ENCODE measurements around the gene MMP25. TPM values are rescaled to one million over a fixed set of nuclear protein-coding genes. Genes with fewer than 3 reads are reported as not detected.

Gene MMP25
- total and polyA plus RNA-seq, 8 donors = 0.28 to 1.6 (median 1.0) TPM

DNA sequence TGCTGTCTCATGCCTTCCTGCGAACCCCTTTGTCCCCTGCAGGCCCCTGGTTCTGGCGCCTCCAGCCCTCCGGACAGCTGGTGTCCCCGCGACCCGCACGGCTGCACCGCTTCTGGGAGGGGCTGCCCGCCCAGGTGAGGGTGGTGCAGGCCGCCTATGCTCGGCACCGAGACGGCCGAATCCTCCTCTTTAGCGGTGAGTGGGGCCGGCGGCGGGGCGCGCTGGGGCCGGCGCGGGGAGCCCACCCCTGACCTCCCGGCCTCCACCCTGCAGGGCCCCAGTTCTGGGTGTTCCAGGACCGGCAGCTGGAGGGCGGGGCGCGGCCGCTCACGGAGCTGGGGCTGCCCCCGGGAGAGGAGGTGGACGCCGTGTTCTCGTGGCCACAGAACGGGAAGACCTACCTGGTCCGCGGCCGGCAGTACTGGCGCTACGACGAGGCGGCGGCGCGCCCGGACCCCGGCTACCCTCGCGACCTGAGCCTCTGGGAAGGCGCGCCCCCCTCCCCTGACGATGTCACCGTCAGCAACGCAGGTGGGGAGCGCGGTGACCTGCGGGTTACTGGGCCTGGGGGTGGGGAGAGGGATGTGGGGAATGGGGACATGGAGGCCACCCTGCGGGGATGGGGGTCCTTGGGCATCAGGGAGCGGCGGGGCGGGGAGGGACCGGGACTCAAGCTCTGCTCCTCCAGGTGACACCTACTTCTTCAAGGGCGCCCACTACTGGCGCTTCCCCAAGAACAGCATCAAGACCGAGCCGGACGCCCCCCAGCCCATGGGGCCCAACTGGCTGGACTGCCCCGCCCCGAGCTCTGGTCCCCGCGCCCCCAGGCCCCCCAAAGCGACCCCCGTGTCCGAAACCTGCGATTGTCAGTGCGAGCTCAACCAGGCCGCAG lies 12.0 kb downstream of the MMP25 start:
- intact Hi-C loops (cut with DNase I) = no loop called here
- Histone ChIP-seq H3K4me3 (peak overlapping the region; percentile 80 to 96 (median 86)), H3K4me1 (peaks cover 0 to 8% (median 6%) of the 10 kb centered on the region in 3 donors), H3K27me3 (no peaks in the 10 kb centered on the region), H3K36me3 (no peaks in the 10 kb centered on the region), H3K27ac (peak overlapping the region in 2 of 4 donors; percentile 90 to 92), H3K9me3 (no peaks in the 10 kb centered on the region)
- DNase-seq = peak in 5 of 6 donors; percentile 58 to 88 (median 74)
- 6% methylated on average over 65 to 77 of the region's 77 CpGs for WGBS, 2 donors
- TF ChIP-seq CTCF (IDR thresholded peaks at IDR 0.05) = no peak
- peak; percentile 46 to 66 (median 58) for ATAC-seq
- FAIRE-seq = no peak

- Histone ChIP-seq H3K27me3 (no peaks in the 10 kb centered on the region), H3K4me3 (peak overlapping the region; percentile 80 to 96 (median 86)), H3K27ac (peak overlapping the region; percentile 69 to 92 (median 80)), H3K9me3 (no peaks in the 10 kb centered on the region), H3K36me3 (no peaks in the 10 kb centered on the region), H3K4me1 (peaks cover 0 to 8% (median 6%) of the 10 kb centered on the region in 3 donors)
- TF ChIP-seq CTCF (IDR thresholded peaks at IDR 0.05) = peak; percentile 93 to 98 (median 96)
- intact Hi-C loops (cut with DNase I) = no loop called here
- FAIRE-seq (no peak), ATAC-seq (peak; percentile 94 to 95 (median 94)), DNase-seq (peak; percentile 94 to 98 (median 95))
- 0 to 2% methylated on average over 39 to 67 of the region's 67 CpGs for WGBS, 2 donors
Observed at GRCh38 chr16:3059041-3059722, 12.8 kb downstream of the MMP25 start.

DNA sequence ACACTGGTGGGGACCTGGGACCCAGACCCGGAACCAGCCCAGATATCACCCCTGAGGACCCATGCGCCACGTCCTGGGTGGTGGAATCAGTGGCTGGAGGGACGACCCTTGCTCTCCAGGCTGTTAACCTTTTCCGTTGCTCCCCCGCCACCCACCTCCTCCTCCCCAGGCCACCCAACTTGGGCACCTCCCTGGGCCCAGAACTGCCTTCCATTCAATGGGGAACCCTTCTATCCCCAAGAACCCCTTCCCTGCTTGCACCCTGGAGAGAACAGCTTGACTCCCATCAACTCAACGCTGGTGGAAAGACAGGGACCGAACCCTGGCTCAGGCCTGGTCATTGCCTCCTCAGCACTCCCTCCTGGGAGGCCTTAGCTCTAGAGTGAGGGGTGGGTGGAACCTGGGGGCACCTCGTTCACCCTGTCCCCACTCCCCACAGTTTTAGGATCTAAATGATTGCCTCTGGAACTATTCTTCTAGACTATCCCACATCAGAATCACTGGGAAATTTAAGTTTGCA lies 13.4 kb downstream of the MMP25 start:
- no peaks in the 10 kb centered on the region for H3K9me3 ChIP-seq
- peak overlapping the region; percentile 80 to 96 (median 86) for H3K4me3 ChIP-seq
- H3K27me3 ChIP-seq = no peaks in the 10 kb centered on the region
- H3K4me1 ChIP-seq = peaks cover 0 to 14% (median 7%) of the 10 kb centered on the region in 3 donors
- H3K27ac ChIP-seq = peak overlapping the region; percentile 69 to 92 (median 80)
- intact Hi-C loops (cut with DNase I) = no loop called here
- FAIRE-seq (no peak), DNase-seq (no peak), ATAC-seq (no peak)
- WGBS, 2 donors = 53 to 55% methylated on average over 9 of the region's 9 CpGs
- H3K36me3 ChIP-seq = no peaks in the 10 kb centered on the region
- no peak for TF ChIP-seq CTCF (IDR thresholded peaks at IDR 0.05)

- 80 to 86% methylated on average over 14 of the region's 14 CpGs for WGBS, 2 donors
- peak overlapping the region in 2 of 4 donors; percentile 90 to 92 for H3K27ac ChIP-seq
- no peak for DNase-seq
- peaks cover 0 to 16% (median 10%) of the 10 kb centered on the region in 3 donors for H3K4me1 ChIP-seq
- no peaks in the 10 kb centered on the region for H3K36me3 ChIP-seq
- no peak for TF ChIP-seq CTCF (IDR thresholded peaks at IDR 0.05)
- no peak overlapping the region for H3K4me3 ChIP-seq
- ATAC-seq = no peak
- FAIRE-seq = no peak
- no peaks in the 10 kb centered on the region for H3K27me3 ChIP-seq
- intact Hi-C loops (cut with DNase I) = no loop called here
- no peaks in the 10 kb centered on the region for H3K9me3 ChIP-seq
Observed at GRCh38 chr16:3060339-3061127, 14.2 kb downstream of the MMP25 start.

All from pancreas (tissue), 10 donors.